Ovary (tissue), 9 donors: Measurements from ENCODE around the gene CHRFAM7A. TPM values are rescaled to one million over a fixed set of nuclear protein-coding genes. Genes with fewer than 3 reads are reported as not detected.
"Not testable (repeated sequence)": the region's sequence is repeated elsewhere in the genome, so short reads cannot be mapped to it uniquely, and the experiment has no call there.

Source experiments
- DNase-seq, 5 donors: peaks; one replicate each; pipeline ENCODE4 v3.0.0-alpha.2; 2019 to 2020
- H3K27ac ChIP-seq, 2 donors: fragments of 200-600 bp; one replicate each; pipeline versions ENCODE4 v1.5.1 to v1.8.0; 2019 to 2022
- H3K27me3 ChIP-seq: fragments of 200-600 bp; one replicate; pipeline ENCODE4 v1.8.0; 2022
- H3K36me3 ChIP-seq: fragments of 200-600 bp; sonication (generic); one replicate; pipeline ENCODE4 v1.5.1; 2019
- H3K4me1 ChIP-seq: one replicate; pipeline ENCODE4 v1.8.1; 2013; ENCODE audit warnings: mild to moderate bottlenecking, moderate library complexity; ENCODE audit not compliant: insufficient read depth
- H3K4me3 ChIP-seq: fragments of 200-600 bp; sonication (generic); one replicate; pipeline ENCODE4 v1.5.1; 2017
- H3K9me3 ChIP-seq, 2 donors: fragments of 200-600 bp in 1 of 2; sonication (generic) in 1 of 2; one replicate each; pipeline versions ENCODE4 v1.5.1 to v1.8.1; 2013 to 2019; ENCODE audit warnings: mild to moderate bottlenecking in 1 of 2, moderate library complexity in 1 of 2
- intact Hi-C, 4 donors: fragments of 100-400 bp; cut with DNase I; formaldehyde crosslinking; loops; one replicate each; pipeline versions ENCODE4 v1.11.0 to v1.15.1; 2022 to 2023
- polyA plus RNA-seq, 2 donors: library from polyadenylated mRNA; stranded (reverse); fragments of 200-250 nt in 1 of 2; fragments of 350-450 nt in 1 of 2; fragmentation: Illumina TruSeq in 1 of 2; extraction: RNeasy Lipid Tissue Mini Kit (QIAGEN cat#74804) in 1 of 2; gene quantifications; one replicate each; pipeline ENCODE4 v1.2.3, GENCODE V29; 2013 to 2014
- small RNA-seq: library from RNA; depleted of rRNA; stranded (forward); fragments of <200 nt; gene quantifications from one replicate; pipeline ENCODE3, GENCODE V24; 2016
- total RNA-seq, 7 donors: library from RNA; depleted of rRNA in 2 of 7; stranded (reverse); fragments of >200 nt in 2 of 7; fragmentation: NEBNext Ultra II Directional in 3 of 7; extraction: Animal tissue kit (Norgen Biotek cat#: 25700) in 3 of 7; gene quantifications; one replicate each; pipeline versions ENCODE4 v1.1.0 to v1.2.4, GENCODE V29; 2016 to 2023
- donor health status: DM: no; HTN: no; CAD: no; lungs with moderate emphysema.
- donor health status: DM: no; HTN: no; CAD: no.
- donor health status: Bipolar disorder and iron deficiency.
- donor health status: DM: yes; HTN: yes; CAD: no.
- donor health status: DM: no; HTN: no; CAD: no.
- donor health status: DM: yes; HTN: yes; CAD: no.

Gene CHRFAM7A
- total and polyA plus RNA-seq, 9 donors: 0.12 to 3.5 (median 0.69) TPM

- H3K9me3 ChIP-seq, H3K27ac ChIP-seq, intact Hi-C loops, H3K36me3 ChIP-seq, H3K27me3 ChIP-seq, DNase-seq, H3K4me3 ChIP-seq, H3K4me1 ChIP-seq: not testable (repeated sequence)
Measured at GRCh38 chr15:30310575-30310974, 82.8 kb downstream of the CHRFAM7A start.

Small RNA genes lying within 50 kb of the gene (small RNA-seq; reads per million reads assigned to genes)
- not detected for gene AC019322.2
- not detected for gene RF00019
- not detected for gene RF00096
- not detected for gene RN7SL196P

Other genes starting within 250 kb of the CHRFAM7A start
- 1 to 10 TPM; 3.0 to 7.8 (median 5.1) TPM for gene GOLGA8R, start 20.7 kb upstream of the CHRFAM7A start, total RNA-seq
- 1 to 10 TPM; 2.1 to 2.6 TPM for gene GOLGA8R, start 20.7 kb upstream of the CHRFAM7A start, polyA plus RNA-seq
- gene GOLGA8Q, start 158.5 kb upstream of the CHRFAM7A start, total RNA-seq: 1 to 10 TPM in 5 of 7 donors, under 1 TPM in 2; 0.34 to 5.1 (median 1.0) TPM
- gene GOLGA8Q, start 158.5 kb upstream of the CHRFAM7A start, polyA plus RNA-seq: 1 to 10 TPM in 1 of 2 donors, under 1 TPM in 1; 0.70 to 1.2 TPM
- 1 to 10 TPM in 2 of 7 donors, under 1 TPM in 3, not detected in 2; 0.35 to 1.5 (median 0.67) TPM for gene GOLGA8H, start 210.5 kb upstream of the CHRFAM7A start, total RNA-seq
- gene GOLGA8H, start 210.5 kb upstream of the CHRFAM7A start, polyA plus RNA-seq: under 1 TPM; 0.10 to 0.48 TPM